Measurements from ENCODE around the gene IBA57. TPM values are rescaled to one million over a fixed set of nuclear protein-coding genes. Genes with fewer than 3 reads are reported as not detected.
"Not testable (repeated sequence)": the region's sequence is repeated elsewhere in the genome, so short reads cannot be mapped to it uniquely, and the experiment has no call there.

IBA57 gene
- total RNA-seq, 2 donors from 2014 or later = 16.3 to 18.2 TPM

DNA sequence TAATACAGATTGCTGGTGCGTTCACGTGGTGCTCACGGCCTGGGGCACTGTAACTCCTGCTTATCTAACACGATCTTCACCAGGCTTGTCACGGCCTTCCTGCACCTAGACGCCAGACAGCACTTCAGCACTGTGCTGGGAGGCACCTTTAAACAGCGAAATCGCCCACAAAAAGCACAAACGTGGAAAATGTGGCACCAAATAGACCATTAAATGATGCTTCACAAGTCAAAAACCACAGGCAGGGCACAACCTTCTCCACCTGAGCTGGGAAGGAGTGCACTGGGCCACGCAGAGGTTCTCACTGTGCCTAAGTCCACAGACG, 20.0 kb downstream of the IBA57 start:
- Mint-ChIP-seq H3K4me1 (peaks cover 14% of the 10 kb centered on the region), H3K4me3 (peak overlapping the region; percentile 36), H3K27me3 (no peaks in the 10 kb centered on the region), H3K27ac (peak overlapping the region; percentile 84), H3K36me3 (ENCODE audit: low read depth) (no peaks in the 10 kb centered on the region)
- DNase-seq (no peak), ATAC-seq (peak; percentile 91)
- no peaks in the 10 kb centered on the region for H3K9me3 ChIP-seq (ENCODE audit: control insufficient read depth, low read length, poor library complexity, severe bottlenecking)

DNA sequence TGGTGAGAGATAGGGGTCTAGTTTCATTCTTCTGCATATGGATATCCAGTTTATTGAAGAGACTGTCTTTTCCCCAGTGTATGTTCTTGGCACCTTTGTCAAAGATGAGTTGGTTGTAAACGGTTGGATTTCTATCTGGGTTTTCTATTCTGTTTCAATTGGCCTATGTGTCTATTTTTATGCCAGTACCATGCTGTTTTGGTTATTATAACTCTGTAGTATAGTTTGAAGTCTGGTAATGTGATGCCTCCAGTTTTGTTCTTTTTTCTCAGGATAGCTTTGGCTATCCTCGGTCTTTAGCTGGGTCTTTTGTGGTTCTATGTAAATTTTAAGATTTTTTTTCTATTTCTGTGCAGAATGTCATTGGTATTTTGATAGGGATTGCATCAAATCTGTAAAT, 22.6 kb downstream of the IBA57 start:
- H3K4me1 Mint-ChIP-seq = peaks cover 18% of the 10 kb centered on the region
- H3K27ac Mint-ChIP-seq; H3K4me3 Mint-ChIP-seq; ATAC-seq; H3K9me3 ChIP-seq (ENCODE audit: control insufficient read depth, low read length, poor library complexity, severe bottlenecking); H3K36me3 Mint-ChIP-seq (ENCODE audit: low read depth); DNase-seq; H3K27me3 Mint-ChIP-seq: not testable (repeated sequence)

DNA sequence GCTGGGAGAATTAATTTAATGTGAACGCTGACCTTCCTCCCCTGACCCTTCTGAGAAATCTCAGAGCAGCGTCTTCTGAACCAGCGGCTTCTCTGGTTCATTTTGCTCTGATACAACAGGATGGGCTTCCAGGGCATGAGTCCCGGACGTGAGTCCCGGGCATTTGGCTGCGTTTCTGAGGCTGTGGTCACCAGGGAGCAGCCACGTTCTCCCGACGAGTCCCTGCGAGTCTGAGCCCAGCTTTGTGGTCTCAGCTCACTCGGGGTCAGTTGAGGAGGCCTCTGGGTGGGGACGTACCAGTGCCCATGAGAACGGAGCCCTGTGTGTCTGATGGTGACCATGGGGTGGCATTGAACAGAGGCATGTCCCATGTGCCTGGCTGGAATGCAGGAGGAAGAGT, 24.6 kb downstream of the IBA57 start:
- ATAC-seq = no peak
- H3K9me3 ChIP-seq (ENCODE audit: control insufficient read depth, low read length, poor library complexity, severe bottlenecking) = no peaks in the 10 kb centered on the region
- no peaks in the 10 kb centered on the region for H3K27me3 Mint-ChIP-seq
- peaks cover 16% of the 10 kb centered on the region for H3K4me1 Mint-ChIP-seq
- H3K27ac Mint-ChIP-seq = no peak overlapping the region
- no peak overlapping the region for H3K4me3 Mint-ChIP-seq
- H3K36me3 Mint-ChIP-seq (ENCODE audit: low read depth) = no peaks in the 10 kb centered on the region
- DNase-seq = no peak

DNA sequence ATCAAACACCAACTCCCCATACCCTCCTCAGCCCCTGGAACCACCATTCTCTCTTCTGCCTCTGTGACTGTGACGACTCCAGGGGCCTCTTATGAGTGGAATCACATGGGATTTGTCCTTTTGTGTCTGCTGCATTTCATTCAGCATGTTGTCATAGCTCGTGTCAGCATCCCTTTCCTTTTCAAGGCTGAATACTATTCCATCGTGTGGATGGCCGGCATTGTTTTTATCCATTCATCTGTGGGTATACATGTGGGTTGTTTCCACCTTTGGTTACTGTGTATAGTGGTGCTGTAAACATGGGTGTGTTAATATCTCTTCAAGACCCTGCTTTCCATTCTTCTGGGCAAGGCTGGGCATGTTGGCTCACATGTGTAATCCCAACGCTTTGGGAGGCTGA, 25.2 kb downstream of the IBA57 start:
- H3K36me3 Mint-ChIP-seq (ENCODE audit: low read depth) = peaks cover 5% of the 10 kb centered on the region
- ATAC-seq (no peak), DNase-seq (no peak)
- H3K27me3 Mint-ChIP-seq = no peaks in the 10 kb centered on the region
- peaks cover 18% of the 10 kb centered on the region for H3K4me1 Mint-ChIP-seq
- H3K9me3 ChIP-seq (ENCODE audit: control insufficient read depth, low read length, poor library complexity, severe bottlenecking) = no peaks in the 10 kb centered on the region
- H3K27ac Mint-ChIP-seq = no peak overlapping the region
- H3K4me3 Mint-ChIP-seq = peak overlapping the region; percentile 36

DNA sequence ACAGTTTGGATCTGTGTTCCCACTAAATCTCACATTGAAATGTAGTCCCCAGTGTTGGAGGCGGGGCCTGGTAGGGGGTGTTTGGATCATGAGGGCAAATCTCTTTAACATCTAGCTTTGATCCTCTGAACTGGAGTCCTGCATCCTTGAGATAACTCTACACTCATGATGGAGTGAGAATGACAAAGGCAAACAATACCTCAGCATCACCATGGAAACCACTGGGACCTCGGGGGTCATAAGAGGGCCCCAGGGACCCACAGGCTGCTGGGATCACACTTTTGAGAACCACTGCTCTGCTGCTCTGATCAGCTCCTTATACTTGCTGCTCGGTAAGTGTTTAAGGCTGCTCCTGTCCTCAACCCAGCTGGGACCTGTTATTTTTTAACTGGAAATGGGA, 28.8 kb downstream of the IBA57 start:
- ATAC-seq = no peak
- peaks cover 8% of the 10 kb centered on the region for H3K36me3 Mint-ChIP-seq (ENCODE audit: low read depth)

DNA sequence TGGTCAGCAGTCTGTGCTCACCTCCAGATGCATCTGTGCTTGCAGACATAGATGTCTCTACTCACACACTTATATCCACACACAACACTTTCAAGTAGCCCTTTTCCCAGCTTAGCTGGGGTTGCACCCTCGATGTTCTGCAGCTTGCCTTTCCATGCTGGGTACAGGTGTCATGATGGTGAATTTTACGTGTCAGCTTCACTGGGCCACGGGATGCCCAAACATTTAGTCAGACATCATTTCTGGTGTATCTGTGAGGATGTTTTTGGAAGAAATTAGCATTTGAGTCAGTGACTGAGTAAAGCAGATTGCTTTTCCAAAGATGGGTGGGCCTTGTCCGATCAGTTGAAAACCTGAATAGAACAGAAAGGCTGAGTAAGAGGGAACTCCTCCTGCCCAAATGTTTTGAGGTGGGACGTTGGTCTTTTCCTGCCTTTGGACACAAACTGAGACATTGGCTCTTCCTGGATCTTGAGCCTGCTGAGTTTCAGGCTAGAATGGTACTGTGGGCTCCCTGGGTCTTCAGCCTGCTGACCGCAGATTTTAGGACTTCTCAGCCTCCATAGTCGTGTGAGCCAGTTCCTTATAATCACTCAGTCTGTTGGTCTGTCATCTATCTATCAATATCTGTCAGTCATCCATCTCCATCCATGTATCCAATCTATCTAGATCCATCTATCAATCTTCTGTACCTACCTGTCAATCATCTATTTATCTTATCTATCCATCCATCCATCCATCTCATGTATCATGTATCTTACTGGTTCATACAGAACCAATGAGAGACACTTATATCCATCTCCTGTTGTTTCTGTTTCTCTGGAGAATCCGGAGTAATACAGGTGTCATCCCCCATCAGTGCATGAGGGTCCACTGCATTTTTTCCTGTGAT, 29.6 kb downstream of the IBA57 start:
- no peak for DNase-seq
- no peak for ATAC-seq
- Mint-ChIP-seq H3K36me3 (ENCODE audit: low read depth) (peaks cover 11% of the 10 kb centered on the region), H3K27me3 (no peaks in the 10 kb centered on the region), H3K4me1 (peaks cover 10% of the 10 kb centered on the region), H3K4me3 (no peak overlapping the region), H3K27ac (no peak overlapping the region)
- H3K9me3 ChIP-seq (ENCODE audit: control insufficient read depth, low read length, poor library complexity, severe bottlenecking) = no peaks in the 10 kb centered on the region

More for the DNA sequence above, 28.8 kb downstream of the IBA57 start:
- no peaks in the 10 kb centered on the region for H3K27me3 Mint-ChIP-seq
- no peak overlapping the region for H3K4me3 Mint-ChIP-seq
- no peak overlapping the region for H3K27ac Mint-ChIP-seq
- H3K9me3 ChIP-seq (ENCODE audit: control insufficient read depth, low read length, poor library complexity, severe bottlenecking) = no peaks in the 10 kb centered on the region
- H3K4me1 Mint-ChIP-seq = peaks cover 11% of the 10 kb centered on the region
- DNase-seq = no peak

DNA sequence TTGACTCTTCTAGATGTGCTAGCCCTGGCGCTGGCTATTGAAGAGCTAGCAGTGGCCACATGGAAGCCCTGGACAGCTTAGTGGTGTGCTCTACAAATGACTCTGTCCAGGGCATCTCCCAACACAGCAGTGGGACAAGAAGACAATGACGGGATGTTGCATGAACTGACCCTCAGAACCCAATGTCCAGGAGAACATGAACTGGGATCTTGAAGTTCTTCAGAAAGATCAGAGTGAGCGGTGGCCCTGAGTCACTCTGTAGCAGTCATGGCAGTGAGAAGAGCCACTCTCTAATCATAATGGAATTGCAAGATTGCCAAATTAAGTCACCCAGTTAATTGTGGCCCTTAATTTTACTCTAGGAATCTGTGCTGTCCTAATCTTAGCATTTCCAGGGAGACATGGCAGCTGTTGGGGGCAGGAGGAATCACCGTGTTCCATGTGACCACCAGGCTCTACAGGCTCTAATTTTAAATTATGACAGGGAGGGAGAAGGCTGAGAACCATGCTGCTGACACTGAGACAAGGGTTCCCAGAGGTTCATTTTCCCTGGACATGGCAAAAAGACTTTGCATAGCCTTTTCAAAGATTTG, 32.0 kb downstream of the IBA57 start:
- Mint-ChIP-seq H3K4me3 (no peak overlapping the region), H3K36me3 (ENCODE audit: low read depth) (peaks cover 11% of the 10 kb centered on the region), H3K27me3 (no peaks in the 10 kb centered on the region), H3K4me1 (peaks cover 7% of the 10 kb centered on the region), H3K27ac (no peak overlapping the region)
- no peaks in the 10 kb centered on the region for H3K9me3 ChIP-seq (ENCODE audit: control insufficient read depth, low read length, poor library complexity, severe bottlenecking)
- ATAC-seq (no peak), DNase-seq (no peak)

DNA sequence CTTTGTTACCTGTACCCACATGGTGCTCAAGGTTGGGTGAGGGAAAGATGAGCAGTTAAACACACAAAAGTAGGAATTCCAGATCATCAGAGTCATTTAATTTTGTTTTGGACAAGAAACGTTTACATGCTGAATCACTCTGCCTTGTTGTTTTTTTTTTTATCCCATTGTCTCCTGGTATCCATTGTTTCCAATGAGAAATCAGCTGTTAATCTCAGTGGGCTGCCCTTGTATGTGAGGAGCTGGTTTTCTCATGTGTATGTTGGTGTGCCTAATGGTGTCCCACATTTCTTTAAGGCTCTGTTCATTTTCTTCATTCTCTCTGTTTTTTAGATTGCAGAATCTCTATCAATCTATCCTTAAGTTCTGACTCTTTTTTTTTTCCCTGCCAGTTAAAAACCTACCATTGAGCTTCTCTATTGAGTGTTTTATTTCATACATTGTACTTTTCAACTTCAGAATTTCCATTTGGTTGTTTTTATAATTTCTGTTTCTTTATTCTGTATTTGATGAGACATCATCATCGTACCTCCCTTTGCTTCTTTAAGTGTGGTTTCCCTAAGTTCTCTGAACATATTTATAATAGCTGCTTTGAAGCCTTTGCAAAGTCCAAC, 33.5 kb downstream of the IBA57 start:
- H3K36me3 Mint-ChIP-seq (ENCODE audit: low read depth) = peaks cover 11% of the 10 kb centered on the region
- no peak overlapping the region for H3K4me3 Mint-ChIP-seq
- DNase-seq (no peak), ATAC-seq (no peak)
- H3K4me1 Mint-ChIP-seq = peaks cover 5% of the 10 kb centered on the region
- no peak overlapping the region for H3K27ac Mint-ChIP-seq
- H3K27me3 Mint-ChIP-seq = no peaks in the 10 kb centered on the region
- no peaks in the 10 kb centered on the region for H3K9me3 ChIP-seq (ENCODE audit: control insufficient read depth, low read length, poor library complexity, severe bottlenecking)

DNA sequence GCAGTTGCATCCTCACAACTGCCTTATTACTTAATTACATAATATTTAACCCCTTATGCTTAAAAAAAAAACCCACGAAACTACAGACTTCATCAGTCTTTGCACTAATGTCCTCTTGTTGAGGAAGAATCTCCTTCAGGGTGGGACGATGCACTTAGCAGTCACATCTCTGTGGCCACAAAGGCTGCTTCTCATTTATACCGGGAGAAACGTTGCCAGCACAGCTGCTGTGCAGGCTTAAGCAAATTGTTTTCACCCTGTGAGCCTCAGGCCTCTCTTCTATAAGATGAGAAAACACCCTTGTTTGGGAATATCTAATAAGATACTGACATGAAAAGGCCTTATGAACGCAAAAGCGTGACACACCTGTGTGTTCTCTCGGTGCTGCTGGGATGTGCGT, 39.4 kb downstream of the IBA57 start:
- no peak for ATAC-seq
- no peak overlapping the region for H3K27ac Mint-ChIP-seq
- no peaks in the 10 kb centered on the region for H3K9me3 ChIP-seq (ENCODE audit: control insufficient read depth, low read length, poor library complexity, severe bottlenecking)
- no peaks in the 10 kb centered on the region for H3K4me1 Mint-ChIP-seq
- H3K36me3 Mint-ChIP-seq (ENCODE audit: low read depth) = no peaks in the 10 kb centered on the region
- H3K4me3 Mint-ChIP-seq = no peak overlapping the region
- DNase-seq = no peak
- H3K27me3 Mint-ChIP-seq = no peaks in the 10 kb centered on the region

DNA sequence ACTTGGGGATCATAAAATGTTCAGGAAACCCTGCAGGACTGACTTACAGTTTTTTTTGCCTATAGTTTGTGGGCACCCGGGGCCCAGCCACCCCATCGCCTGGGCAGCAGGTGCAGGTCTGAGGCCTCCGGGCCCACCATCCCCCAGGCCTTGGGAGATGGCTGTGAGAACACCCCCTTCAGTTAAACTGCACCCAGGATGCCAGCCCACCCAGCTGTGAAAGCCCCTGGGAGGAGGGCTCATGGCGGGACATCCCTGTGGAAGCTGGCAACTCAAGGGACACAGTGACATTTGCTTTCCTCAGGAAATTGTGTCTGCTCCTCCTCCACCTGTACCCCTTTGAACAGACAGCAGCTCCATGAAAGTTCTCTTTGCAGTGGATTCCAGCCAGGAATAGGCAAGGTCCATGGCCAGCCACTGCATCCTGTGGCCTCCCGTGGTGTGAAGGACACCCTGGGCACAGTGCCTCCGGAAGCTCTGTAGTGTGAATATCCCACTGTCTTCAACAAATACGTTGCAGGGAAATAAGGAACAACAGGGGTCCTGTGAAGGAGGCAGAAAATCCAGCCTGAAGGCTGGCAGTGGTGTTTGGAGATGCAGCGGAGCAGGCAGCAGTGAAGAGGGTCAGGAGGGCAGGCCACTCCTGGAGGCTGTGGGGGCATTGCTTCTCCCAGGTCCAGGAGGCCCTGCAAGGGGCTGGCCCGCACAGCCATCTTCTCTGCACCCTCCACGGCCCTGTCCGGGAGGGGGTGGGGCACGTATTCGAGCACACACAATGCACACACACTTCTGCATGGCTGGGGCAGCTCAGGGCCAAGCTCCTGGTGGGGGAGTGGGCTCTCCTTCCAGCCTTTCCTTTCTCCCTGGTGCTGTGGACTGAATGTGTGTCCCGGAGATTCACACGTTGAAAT, 40.2 kb downstream of the IBA57 start:
- H3K4me1 Mint-ChIP-seq = no peaks in the 10 kb centered on the region
- no peak for ATAC-seq

DNA sequence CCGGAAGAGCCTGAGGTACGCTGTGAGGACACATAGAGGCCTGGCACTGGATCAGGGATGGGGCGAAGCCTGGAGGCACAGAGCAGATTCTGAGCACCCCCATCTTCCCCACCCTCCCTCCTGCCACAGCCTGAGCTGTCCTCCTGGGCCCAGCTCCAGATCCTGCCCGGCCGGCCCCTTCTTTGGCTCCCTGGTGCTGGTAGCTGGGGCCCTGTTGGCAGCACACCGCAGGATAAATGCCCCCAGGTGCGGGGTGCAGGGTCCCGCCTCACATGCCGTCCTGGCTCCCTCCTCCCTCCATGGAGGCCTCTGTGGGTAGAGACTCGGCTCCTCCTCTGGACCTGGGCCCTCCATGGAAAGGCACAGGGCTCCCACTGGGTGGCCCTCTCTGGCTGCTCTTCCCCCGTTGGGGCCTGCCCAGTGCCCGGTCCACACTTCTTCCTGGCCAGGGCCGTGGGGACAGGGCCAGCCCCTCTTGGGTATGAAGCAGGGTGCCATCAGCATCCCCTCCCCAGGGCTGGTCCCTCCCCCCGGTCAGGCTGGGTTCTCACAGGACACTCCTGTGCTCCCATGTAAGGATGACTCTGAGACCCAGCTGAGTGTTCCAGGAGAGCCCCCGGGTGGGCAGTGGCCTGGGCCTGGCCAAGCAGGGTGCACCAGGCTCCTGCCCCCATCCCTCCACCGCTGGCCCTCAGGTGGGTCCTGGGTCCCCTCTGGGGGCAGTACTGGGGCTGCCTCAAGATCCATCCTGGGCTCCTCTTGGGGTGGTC, 41.2 kb downstream of the IBA57 start:
- Mint-ChIP-seq H3K36me3 (ENCODE audit: low read depth) (no peaks in the 10 kb centered on the region), H3K27me3 (no peaks in the 10 kb centered on the region), H3K4me1 (no peaks in the 10 kb centered on the region), H3K27ac (no peak overlapping the region), H3K4me3 (no peak overlapping the region)
- no peak for DNase-seq
- ATAC-seq = no peak
- no peaks in the 10 kb centered on the region for H3K9me3 ChIP-seq (ENCODE audit: control insufficient read depth, low read length, poor library complexity, severe bottlenecking)

More for the DNA sequence above, 40.2 kb downstream of the IBA57 start:
- H3K36me3 Mint-ChIP-seq (ENCODE audit: low read depth) = no peaks in the 10 kb centered on the region
- no peaks in the 10 kb centered on the region for H3K9me3 ChIP-seq (ENCODE audit: control insufficient read depth, low read length, poor library complexity, severe bottlenecking)
- H3K4me3 Mint-ChIP-seq = no peak overlapping the region
- no peak for DNase-seq
- H3K27me3 Mint-ChIP-seq = no peaks in the 10 kb centered on the region
- H3K27ac Mint-ChIP-seq = no peak overlapping the region

DNA sequence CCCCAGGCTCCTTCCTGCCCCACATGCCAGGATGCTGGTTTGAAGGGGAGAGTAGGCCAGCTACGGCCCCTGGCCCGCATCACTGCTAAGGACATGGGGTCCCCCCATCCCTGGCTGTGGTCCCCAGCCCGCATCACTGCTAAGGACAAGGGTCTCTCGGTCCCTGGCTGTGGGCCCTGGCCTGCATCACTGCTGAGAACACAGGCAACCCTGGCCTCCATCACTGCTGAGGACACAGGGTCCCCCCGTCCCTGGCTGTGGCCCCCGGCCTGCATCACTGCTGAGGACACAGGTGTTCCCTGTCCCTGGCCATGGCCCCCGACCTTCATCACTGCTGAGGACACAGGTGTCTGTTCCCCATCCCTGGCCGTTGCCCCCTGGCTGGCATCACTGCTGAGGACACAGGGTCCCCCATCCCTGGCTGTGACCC, 41.8 kb downstream of the IBA57 start:
- ATAC-seq (no peak), DNase-seq (no peak)
- no peak overlapping the region for H3K4me3 Mint-ChIP-seq
- no peaks in the 10 kb centered on the region for H3K4me1 Mint-ChIP-seq
- no peaks in the 10 kb centered on the region for H3K9me3 ChIP-seq (ENCODE audit: control insufficient read depth, low read length, poor library complexity, severe bottlenecking)
- no peaks in the 10 kb centered on the region for H3K27me3 Mint-ChIP-seq
- H3K36me3 Mint-ChIP-seq (ENCODE audit: low read depth) = no peaks in the 10 kb centered on the region
- no peak overlapping the region for H3K27ac Mint-ChIP-seq
